HepG2 (cell line): ENCODE data around the gene TTC19. TPM values are rescaled to one million over a fixed set of nuclear protein-coding genes. Genes with fewer than 3 reads are reported as not detected.
A peak's percentile ranks its signal among the peaks of the same experiment; 100 is the strongest.

Experiments
- ATAC-seq: fragments of 200-7000 bp; cut with Tn5 transposase; 3 replicates; pipeline ENCODE4 v1.9.1; 2020; ENCODE audit warnings: mild to moderate bottlenecking, moderate library complexity
- BruUV-seq: library from RNA; stranded (reverse); fragments of 400-500 nt; replicated peaks from 2 replicates; lab custom pipeline; 2021; lab: Mats Ljungman, UMichigan
- CTCF ChIA-PET: fragments of 300-600 bp; formaldehyde crosslinking; extraction: SDS; loops from one replicate; lab custom pipeline; 2021; ENCODE audit warnings: low total read pairs, inconsistent platforms, low intra/inter-chr PET ratio; lab: Yijun Ruan, JAX
- POLR2A ChIA-PET: fragments of 350-600 bp; sonication (Branson Sonifier 250); formaldehyde crosslinking; loops from one replicate; lab custom pipeline; 2020; ENCODE audit warnings: antibody characterized with exemption, inconsistent platforms; lab: Yijun Ruan, JAX
- DNase-seq: peaks from one replicate; pipeline ENCODE4 v3.0.0-alpha.2; 2015; ENCODE audit warnings: low spot score
- FAIRE-seq: peaks from 3 replicates; lab custom pipeline; 2011; peaks lifted over from hg19 to GRCh38; lab: Jason Lieb, UNC
- H2AFZ ChIP-seq: one replicate; pipeline ENCODE4 v1.6.1; 2011; ENCODE audit warnings: low read length, inconsistent platforms
- H3K27ac ChIP-seq: fragments of 300-600 bp; 3 replicates; pipeline ENCODE4 v1.8.0; 2011; ENCODE audit warnings: mixed run types, mild to moderate bottlenecking, mixed read lengths, low read length, inconsistent platforms; ENCODE audit not compliant: insufficient read depth; ENCODE audit errors: extremely low read length
- H3K27me3 ChIP-seq, 2 experiments: fragments of 200-600 bp in 1 of 2; 2 replicates in 1 of 2; 3 replicates in 1 of 2; pipeline versions ENCODE4 v1.6.0 to v1.8.0; 2011; ENCODE audit warnings: low read length in 2 of 2, mild to moderate bottlenecking in 2 of 2, moderate library complexity in 2 of 2, inconsistent platforms in 1 of 2; ENCODE audit not compliant: insufficient read depth in 2 of 2, control insufficient read depth in 1 of 2
- H3K36me3 ChIP-seq, 2 experiments: fragments of 200-600 bp in 1 of 2; replicated peaks in 1 of 2; 2 replicates in 1 of 2; 3 replicates in 1 of 2; pipeline versions ENCODE4 v1.5.1 to v1.8.0; 2011; ENCODE audit warnings: low read length in 2 of 2, inconsistent platforms in 1 of 2; ENCODE audit not compliant: insufficient read depth in 2 of 2, control insufficient read depth in 1 of 2
- H3K4me1 ChIP-seq: 2 replicates; pipeline ENCODE4 v1.5.1; 2012; ENCODE audit warnings: low read length, inconsistent platforms; ENCODE audit not compliant: insufficient read depth
- H3K4me2 ChIP-seq: 2 replicates; pipeline ENCODE4 v1.6.0; 2011; ENCODE audit warnings: low read depth, low read length, inconsistent platforms
- H3K4me3 ChIP-seq, 3 experiments: fragments of 200-600 bp in 1 of 3; sonication (generic), shearing (Covaris generic) in 1 of 3; replicated peaks in 1 of 3; 2 replicates each; pipeline ENCODE4 v1.5.1; 2011 to 2016; ENCODE audit warnings: low read length in 3 of 3, inconsistent platforms in 2 of 3, low read depth in 2 of 3, mild to moderate bottlenecking in 2 of 3, control low read depth in 1 of 3, mixed read lengths in 1 of 3; ENCODE audit not compliant: insufficient read depth in 1 of 3
- H3K79me2 ChIP-seq: one replicate; pipeline ENCODE4 v1.6.1; 2011; ENCODE audit warnings: low read length, inconsistent platforms; ENCODE audit not compliant: insufficient read depth
- H3K9ac ChIP-seq: 2 replicates; pipeline ENCODE4 v1.6.0; 2011; ENCODE audit warnings: mild to moderate bottlenecking, low read depth, low read length, inconsistent platforms; ENCODE audit not compliant: insufficient read depth
- H3K9me3 ChIP-seq: 2 replicates; pipeline ENCODE4 v1.5.1; 2012; ENCODE audit warnings: mild to moderate bottlenecking, low read length
- H4K20me1 ChIP-seq: 2 replicates; pipeline ENCODE4 v1.6.0; 2011; ENCODE audit warnings: inconsistent platforms, mild to moderate bottlenecking, low read length, moderate library complexity; ENCODE audit not compliant: insufficient read depth
- CREM ChIP-seq, 2 experiments: sonication (generic) in 1 of 2; formaldehyde crosslinking in 1 of 2; IDR thresholded peaks; 2 replicates each; pipeline versions ENCODE4 v1.4.0 to v1.6.1; 2016 to 2020; ENCODE audit warnings: antibody characterized with exemption in 1 of 2, mild to moderate bottlenecking in 1 of 2, missing genetic modification reagents in 1 of 2
- ETS1 ChIP-seq: sonication (generic); formaldehyde crosslinking; IDR thresholded peaks from 2 replicates; pipeline ENCODE4 v1.4.0; 2020; ENCODE audit warnings: missing genetic modification reagents
- NFE2L2 ChIP-seq: fragments of 150-350 bp; IDR thresholded peaks from 2 replicates; pipeline ENCODE4 v1.6.1; 2014; ENCODE audit warnings: low read length
- SRSF1 ChIP-seq: fragments of 200-400 bp; formaldehyde crosslinking; optimal IDR thresholded peaks from 2 replicates; pipeline ENCODE3; 2017; ENCODE audit warnings: mild to moderate bottlenecking, low read depth, low read length, moderate library complexity
- SRSF9 ChIP-seq: fragments of 200-400 bp; formaldehyde crosslinking; IDR thresholded peaks from 2 replicates; pipeline ENCODE4 v1.6.1; 2018; ENCODE audit warnings: borderline replicate concordance, mild to moderate bottlenecking, low read depth, low read length; ENCODE audit not compliant: insufficient read depth, poor library complexity, severe bottlenecking
- ZNF101 ChIP-seq: sonication (generic); formaldehyde crosslinking; IDR thresholded peaks from 2 replicates; pipeline ENCODE4 v1.4.0; 2020; ENCODE audit warnings: mild to moderate bottlenecking, low read depth, missing genetic modification reagents, borderline replicate concordance
- ZNF343 ChIP-seq: sonication (generic); formaldehyde crosslinking; IDR thresholded peaks from 2 replicates; pipeline ENCODE4 v1.4.0; 2020; ENCODE audit warnings: mild to moderate bottlenecking, missing genetic modification reagents
- ZNF503 ChIP-seq: sonication (generic); formaldehyde crosslinking; IDR thresholded peaks from 2 replicates; pipeline ENCODE4 v1.4.0; 2020; ENCODE audit warnings: missing genetic modification reagents
- ZNF850 ChIP-seq: sonication (generic); formaldehyde crosslinking; conservative IDR thresholded peaks from 2 replicates; pipeline ENCODE4 v1.9.0; 2021; ENCODE audit warnings: mild to moderate bottlenecking, missing genetic modification reagents
- ZSCAN20 ChIP-seq: sonication (generic); formaldehyde crosslinking; IDR thresholded peaks from 2 replicates; pipeline ENCODE4 v1.4.0; 2020; ENCODE audit warnings: missing genetic modification reagents, mild to moderate bottlenecking, borderline replicate concordance
- WGBS: methylation state at CpG from one replicate; pipeline ENCODE4 v1.1.6; 2017; ENCODE audit warnings: low lambda C conversion rate; 5-methylcytosine and 5-hydroxymethylcytosine counted together
- in situ Hi-C: cut with HindIII; loops from 2 replicates; pipeline ENCODE4 v1.10.0; 2017; ENCODE audit warnings: low pct_unique_long_range_greater_than_20kb; ENCODE audit not compliant: extremely low pct_ligation_motif_present
- intact Hi-C: fragments of 100-400 bp; cut with micrococcal nuclease; formaldehyde crosslinking; loops from one replicate; pipeline ENCODE4 v1.10.0; 2022; ENCODE audit not compliant: unreplicated experiment
- polyA plus RNA-seq, 8 experiments: library from polyadenylated mRNA; depleted of rRNA in 3 of 8; stranded (reverse) in 7 of 8; unstranded in 1 of 8; fragments of >200 nt; fragmentation: Illumina TruSeq in 4 of 8; extraction: Trizol in 4 of 8; gene quantifications; 2 replicates each; pipeline versions ENCODE4 v1.2.1 to v1.2.3, GENCODE V29; 2011 to 2016; ENCODE audit warnings: low read depth in 4 of 8, missing spikeins in 1 of 8, mixed read lengths in 1 of 8; ENCODE audit not compliant: insufficient read depth in 1 of 8
- total RNA-seq, 5 experiments: library from RNA; depleted of rRNA; stranded (reverse); fragments of >200 nt; fragmentation: Illumina TruSeq; extraction: Trizol; gene quantifications; 2 replicates each; pipeline ENCODE4 v1.2.3, GENCODE V29; 2016; ENCODE audit warnings: low read depth in 1 of 5
- TF ChIP-seq, protein P1 (sequence below): sonication (generic); formaldehyde crosslinking; IDR thresholded peaks from 2 replicates; pipeline ENCODE4 v1.4.0; 2020; ENCODE audit warnings: missing genetic modification reagents

Gene TTC19
- total and polyA plus RNA-seq, 2 of the 13 experiments (the other 11 are each of a cell fraction or from before 2014, with no cell fraction given): 4.4 to 24.3 TPM

DNA sequence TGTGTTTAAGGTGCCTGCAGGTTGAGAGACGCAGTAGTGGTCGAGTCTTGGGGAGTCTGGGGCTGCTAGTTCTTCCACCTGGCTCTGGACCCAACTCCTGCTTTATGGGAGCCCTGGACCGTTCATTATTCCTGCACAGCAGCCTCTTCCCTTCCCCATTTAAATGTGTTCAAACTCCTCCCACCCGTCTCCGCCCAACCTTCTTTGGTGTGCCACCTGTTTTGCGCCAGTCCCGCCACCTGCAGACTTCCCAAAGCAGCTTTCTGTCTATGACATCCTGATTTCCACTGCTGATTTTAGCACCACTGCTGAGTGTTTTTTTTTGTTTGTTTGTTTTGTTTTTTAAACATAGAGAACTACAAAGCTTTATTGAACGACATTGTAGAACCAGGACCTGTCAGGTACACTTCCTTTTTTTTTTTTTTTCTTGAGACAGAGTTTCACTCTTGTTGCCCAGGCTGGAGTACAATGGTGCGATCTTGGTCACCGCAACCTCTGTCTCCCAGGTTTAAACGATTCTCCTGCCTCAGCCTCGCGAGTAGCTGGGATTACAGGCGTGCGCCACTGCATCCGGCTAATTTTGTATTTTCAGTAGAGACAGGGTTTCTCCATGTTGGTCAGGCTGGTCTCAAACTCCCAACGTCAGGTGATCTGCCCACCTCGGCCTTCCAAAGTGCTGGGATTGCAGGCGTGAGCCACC lies 41.9 kb upstream of the TTC19 start:
- no peak for FAIRE-seq

GRCh38 chr17:15958484-15958854 lies 41.2 kb upstream of the TTC19 start:
- Histone ChIP-seq H3K27ac (peak overlapping the region; percentile 4), H3K4me1 (peaks cover 28% of the 10 kb centered on the region), H3K27me3 (no peaks in the 10 kb centered on the region), H3K36me3 (peaks cover 0 to 1% of the 10 kb centered on the region in 2 experiments; a peak in 2 of 5 replicates), H3K9ac (no peak overlapping the region), H3K79me2 (peaks cover 10% of the 10 kb centered on the region), H3K4me3 (no peak overlapping the region), H2AFZ (no peak overlapping the region), H3K4me2 (no peak overlapping the region), H3K9me3 (no peaks in the 10 kb centered on the region), H4K20me1 (no peaks in the 10 kb centered on the region)
- ChIA-PET POLR2A (interaction anchor here (1.5 to 2.2 kb wide), 2 partner anchors 13 to 41 kb away, joined by 6 to 8 read pairs; partner anchors contain the start of genes ADORA2B, TTC19 and ZSWIM7), CTCF (no interaction called here)
- DNase-seq (no peak), FAIRE-seq (no peak), ATAC-seq (no peak)
- in situ Hi-C loops: no loop called here
- intact Hi-C loops: no loop called here
- WGBS: over 99% methylated on average over 4 of the region's 4 CpGs
- BruUV-seq: no TSS peak
- TF ChIP-seq ZNF503 (CRISPR knock-in tag) (no peak), ETS1 (no peak), SRSF9 (no peak), CREM (IDR thresholded peaks at IDR 0.05) (no peak), CREM (CRISPR knock-in tag; IDR thresholded peaks at IDR 0.05) (no peak), NFE2L2 (no peak), ZNF850 (CRISPR knock-in tag) (no peak), ZSCAN20 (CRISPR knock-in tag) (no peak), ZNF343 (CRISPR knock-in tag) (no peak), ZNF101 (no peak)

More for the DNA sequence above, 41.9 kb upstream of the TTC19 start:
- in situ Hi-C loops: no loop called here
- H3K4me2 ChIP-seq: no peak overlapping the region
- H3K79me2 ChIP-seq: peaks cover 6% of the 10 kb centered on the region
- peaks cover 0 to 1% of the 10 kb centered on the region in 2 experiments; a peak in 2 of 5 replicates for H3K36me3 ChIP-seq
- H2AFZ ChIP-seq: no peak overlapping the region
- ATAC-seq (no peak), DNase-seq (no peak)
- no peak overlapping the region for H3K27ac ChIP-seq
- intact Hi-C loops: no loop called here
- H3K9me3 ChIP-seq: no peaks in the 10 kb centered on the region
- 95% methylated on average over 15 of the region's 19 CpGs for WGBS
- no peaks in the 10 kb centered on the region for H4K20me1 ChIP-seq
- BruUV-seq: no TSS peak
- no peaks in the 10 kb centered on the region for H3K27me3 ChIP-seq
- no peak overlapping the region for H3K9ac ChIP-seq
- H3K4me1 ChIP-seq: peaks cover 24% of the 10 kb centered on the region
- POLR2A ChIA-PET: interaction anchor here (1.5 to 2.2 kb wide), 2 partner anchors 12 to 42 kb away, joined by 6 to 8 read pairs; partner anchors contain the start of genes ADORA2B, TTC19 and ZSWIM7
- TF ChIP-seq SRSF1: no peak
- TF ChIP-seq, protein P1, sequence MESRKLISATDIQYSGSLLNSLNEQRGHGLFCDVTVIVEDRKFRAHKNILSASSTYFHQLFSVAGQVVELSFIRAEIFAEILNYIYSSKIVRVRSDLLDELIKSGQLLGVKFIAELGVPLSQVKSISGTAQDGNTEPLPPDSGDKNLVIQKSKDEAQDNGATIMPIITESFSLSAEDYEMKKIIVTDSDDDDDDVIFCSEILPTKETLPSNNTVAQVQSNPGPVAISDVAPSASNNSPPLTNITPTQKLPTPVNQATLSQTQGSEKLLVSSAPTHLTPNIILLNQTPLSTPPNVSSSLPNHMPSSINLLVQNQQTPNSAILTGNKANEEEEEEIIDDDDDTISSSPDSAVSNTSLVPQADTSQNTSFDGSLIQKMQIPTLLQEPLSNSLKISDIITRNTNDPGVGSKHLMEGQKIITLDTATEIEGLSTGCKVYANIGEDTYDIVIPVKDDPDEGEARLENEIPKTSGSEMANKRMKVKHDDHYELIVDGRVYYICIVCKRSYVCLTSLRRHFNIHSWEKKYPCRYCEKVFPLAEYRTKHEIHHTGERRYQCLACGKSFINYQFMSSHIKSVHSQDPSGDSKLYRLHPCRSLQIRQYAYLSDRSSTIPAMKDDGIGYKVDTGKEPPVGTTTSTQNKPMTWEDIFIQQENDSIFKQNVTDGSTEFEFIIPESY (CRISPR knock-in tag): peak; percentile 20; the same call in 1 of the 2 replicates
- H3K4me3 ChIP-seq: no peak overlapping the region
- CTCF ChIA-PET: no interaction called here
